ENCODE data around the gene RASA3.
"Not testable (repeated sequence)": the region's sequence is repeated elsewhere in the genome, so short reads cannot be mapped to it uniquely, and the experiment has no call there.

The RASA3 gene

GRCh38 chr13:113996912-113997745, 135.3 kb downstream of the RASA3 start:
- FAIRE-seq = no peak

- no peak for FAIRE-seq
These were observed 136.1 kb downstream of the RASA3 start for GRCh38 chr13:113996081-113996911.

GRCh38 chr13:113995051-113995601, 137.3 kb downstream of the RASA3 start:
- FAIRE-seq = no peak

GRCh38 chr13:113992276-113993005, 140.0 kb downstream of the RASA3 start:
- no peak for FAIRE-seq

DNA sequence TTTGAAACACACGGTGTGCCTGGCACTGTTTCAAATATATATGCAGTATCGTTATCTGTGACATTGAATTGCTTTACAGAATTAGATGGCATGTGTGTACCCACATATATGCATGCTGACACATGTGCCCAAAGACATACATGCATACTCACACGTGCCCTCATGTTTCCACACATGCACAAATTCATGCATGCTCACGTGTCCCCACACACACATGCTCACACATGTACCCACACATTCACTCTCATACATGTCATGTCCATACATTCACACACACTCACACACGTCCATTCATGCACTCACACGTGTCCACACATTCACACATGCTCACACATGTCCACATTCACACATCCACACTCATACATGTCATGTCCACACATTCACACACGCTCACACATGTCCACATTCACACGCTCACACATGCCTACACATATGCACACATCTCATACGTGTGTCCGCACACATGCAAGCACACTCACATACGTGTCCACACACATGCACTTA, 140.7 kb downstream of the RASA3 start:
- FAIRE-seq = no peak

DNA sequence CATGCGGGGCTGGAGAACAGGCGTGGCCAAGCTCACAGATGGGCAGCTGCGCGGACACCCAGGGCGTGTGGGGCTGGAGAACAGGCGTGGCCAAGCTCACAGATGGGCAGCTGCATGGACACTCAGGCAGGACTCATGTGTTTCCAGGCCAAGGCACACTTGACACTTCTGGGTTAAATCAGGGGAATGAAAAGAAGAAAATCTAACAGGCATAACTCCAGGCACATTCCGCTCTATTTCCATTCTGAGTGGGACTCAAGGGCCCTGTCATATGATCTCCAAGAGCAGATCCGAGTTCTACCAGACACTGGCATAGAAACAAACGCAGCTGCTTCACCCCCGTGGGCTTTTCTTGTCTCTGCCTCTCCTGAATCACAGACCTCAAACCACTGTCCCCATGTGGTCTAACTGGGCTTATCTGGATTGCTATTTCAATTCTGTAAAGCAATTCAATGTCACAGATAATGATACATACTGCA, 141.2 kb downstream of the RASA3 start:
- FAIRE-seq = no peak

DNA sequence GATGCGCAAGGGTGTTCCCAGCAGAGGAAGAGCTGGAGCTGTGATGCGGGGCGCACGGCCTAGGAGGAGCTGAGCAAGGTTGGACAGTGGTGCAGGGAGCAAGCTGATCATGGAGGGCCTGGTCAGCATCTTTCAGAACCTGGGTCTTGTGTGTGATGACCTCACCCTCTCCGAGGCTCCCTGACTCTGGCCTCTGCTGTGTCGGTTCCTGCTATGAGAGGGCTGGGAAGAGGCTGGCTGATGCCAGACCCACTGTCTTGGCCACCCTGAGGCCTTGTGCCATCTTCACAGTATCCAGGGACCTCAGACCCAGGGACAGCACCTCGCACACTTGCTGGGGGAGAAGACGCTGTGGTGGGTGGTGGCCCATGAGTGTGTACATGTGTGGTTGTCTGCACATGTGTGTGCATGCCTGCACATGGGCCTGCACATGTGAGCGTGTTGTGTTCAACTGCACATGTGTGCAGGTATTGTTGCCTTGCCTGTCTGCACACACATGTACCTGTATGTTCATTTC, 142.0 kb downstream of the RASA3 start:
- no peak for FAIRE-seq

GRCh38 chr13:113989585-113990300, 142.7 kb downstream of the RASA3 start:
- no peak for FAIRE-seq

DNA sequence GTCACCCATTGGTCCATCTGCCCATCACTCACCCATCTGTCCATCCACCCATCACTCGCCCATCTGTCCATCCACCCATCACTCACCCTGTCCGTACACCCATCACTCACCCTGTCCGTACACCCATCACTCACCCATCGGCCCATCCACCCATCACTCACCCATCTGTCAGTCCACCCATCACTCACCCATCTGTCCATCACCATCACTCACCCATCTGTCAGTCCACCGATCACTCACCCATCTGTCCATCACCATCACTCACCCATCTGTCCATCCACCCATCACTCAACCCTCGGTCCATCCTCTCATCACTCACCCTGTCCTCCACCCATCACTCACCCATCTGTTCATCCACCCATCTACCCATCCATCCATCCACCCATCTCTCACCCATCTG, 143.6 kb downstream of the RASA3 start:
- FAIRE-seq = not testable (repeated sequence)

- no peak for FAIRE-seq
These were observed 150.1 kb downstream of the RASA3 start for GRCh38 chr13:113982296-113982661.

GRCh38 chr13:113981611-113982295, 150.7 kb downstream of the RASA3 start:
- FAIRE-seq = no peak

DNA sequence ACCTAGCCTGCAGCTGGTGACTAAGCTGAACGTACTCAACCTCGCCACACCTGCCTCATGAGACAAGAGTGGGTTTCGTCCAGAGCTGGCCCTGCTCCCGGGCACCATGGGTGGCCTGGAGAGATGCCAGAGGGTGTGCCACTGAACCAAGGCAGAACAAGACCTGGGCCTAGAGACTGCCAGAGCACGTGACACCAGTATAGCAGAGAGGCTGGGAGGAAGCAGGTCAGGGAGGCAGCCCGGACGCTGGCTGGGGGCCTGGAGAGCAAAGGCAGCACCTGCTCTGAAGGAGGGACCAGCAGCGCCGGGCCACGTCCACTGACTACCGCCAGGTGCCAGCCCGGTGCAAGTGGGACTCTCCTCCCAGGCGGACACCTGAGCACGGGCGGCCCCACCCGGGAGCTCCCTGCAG, 151.2 kb downstream of the RASA3 start:
- no peak for FAIRE-seq

DNA sequence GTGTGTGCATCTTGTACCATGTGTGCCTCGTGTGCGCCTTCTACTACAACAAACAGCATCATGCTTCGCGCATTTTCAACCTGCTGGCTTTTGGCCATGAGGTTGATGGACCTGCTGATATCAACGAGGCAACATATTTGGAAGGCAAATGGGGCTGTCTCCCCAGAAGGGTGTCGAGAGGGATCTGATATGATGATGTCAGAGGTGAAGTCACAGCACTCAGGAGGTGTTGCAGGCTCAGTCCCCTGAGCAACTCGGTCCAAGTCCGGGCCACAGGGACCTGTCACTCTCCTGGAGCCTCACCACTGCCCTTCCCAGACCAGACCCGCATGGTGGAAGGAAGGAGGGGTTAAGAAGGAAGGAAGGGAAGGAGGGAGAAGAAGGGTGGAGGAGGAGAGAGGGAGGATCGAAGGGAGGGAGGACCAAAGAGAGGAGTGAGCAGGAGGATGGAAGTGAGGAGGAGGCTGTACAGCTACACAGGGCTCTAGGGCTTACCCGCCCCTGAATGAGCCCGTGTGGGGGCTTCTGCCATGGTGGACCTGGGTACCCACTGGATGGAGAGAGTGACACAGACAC, 151.8 kb downstream of the RASA3 start:
- FAIRE-seq = no peak

- FAIRE-seq = no peak
These were observed 152.5 kb downstream of the RASA3 start for GRCh38 chr13:113979791-113980471.

DNA sequence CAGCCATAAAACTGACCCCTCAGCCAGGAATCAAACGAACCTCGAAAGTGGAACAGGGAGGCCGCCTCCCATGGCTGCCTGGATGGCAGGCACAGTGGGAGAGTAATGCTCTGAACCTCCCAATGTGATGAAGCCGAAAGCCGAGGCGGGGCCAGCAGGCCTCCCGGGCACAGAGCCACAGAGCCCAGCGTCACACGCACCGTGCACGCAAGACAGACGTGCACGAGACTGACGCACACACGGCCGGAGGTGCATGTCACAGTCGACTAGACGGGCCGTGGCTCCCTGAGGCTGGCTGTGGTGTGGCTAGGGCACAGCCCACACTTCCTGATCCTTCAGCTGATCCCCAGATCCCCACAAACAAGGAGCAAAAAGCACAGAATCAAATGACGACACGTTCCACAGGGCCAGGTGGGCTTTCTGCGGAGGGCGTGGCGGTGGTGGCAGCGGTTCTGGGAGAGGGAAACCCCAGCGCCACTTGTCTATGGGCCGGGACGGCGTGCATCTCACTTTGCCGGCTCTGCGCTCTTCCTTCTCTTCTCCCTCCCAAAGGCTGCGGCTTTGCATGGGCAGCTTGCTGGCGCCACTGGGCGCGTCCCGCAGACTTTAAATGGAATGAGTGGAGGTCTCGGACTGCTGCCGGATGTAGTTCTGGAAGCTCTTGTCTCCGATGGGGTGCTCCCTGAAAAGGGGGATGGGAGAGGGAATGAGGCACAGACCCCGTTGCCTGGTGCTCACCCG, 153.5 kb downstream of the RASA3 start:
- no peak for FAIRE-seq

DNA sequence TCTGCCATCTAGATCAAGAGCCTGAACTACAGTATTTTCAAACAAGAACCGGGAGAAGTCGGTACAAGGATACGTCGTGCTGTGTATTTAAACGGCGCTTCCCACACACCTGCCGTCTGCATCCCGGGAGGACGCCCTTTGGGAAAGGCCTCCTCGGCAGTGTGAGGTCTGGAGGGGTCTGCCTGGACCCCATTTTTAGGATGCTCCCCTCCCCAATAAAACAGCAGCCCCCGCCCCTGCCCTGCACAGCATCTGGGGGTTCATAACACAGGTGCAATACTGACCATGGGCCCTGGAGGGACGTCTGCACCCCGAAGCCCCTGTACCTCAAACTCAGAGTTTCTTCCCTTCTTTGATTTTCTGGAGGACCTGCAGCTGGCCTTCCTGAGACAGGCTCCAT, 154.4 kb downstream of the RASA3 start:
- FAIRE-seq = no peak

- FAIRE-seq = no peak
These were observed 155.4 kb downstream of the RASA3 start for GRCh38 chr13:113976711-113977684.

- FAIRE-seq = no peak
These were observed 157.0 kb downstream of the RASA3 start for GRCh38 chr13:113975416-113975815.
